SK-N-SH treated with all-trans-retinoic acid at 6 μM for 48 hours (cell line): ENCODE measurements around the gene CCDC6.

ENCODE experiments used
- ARNTL ChIP-seq: fragments of 450-650 bp; formaldehyde crosslinking; IDR thresholded peaks from 2 replicates; pipeline ENCODE4 v1.5.0; 2020; ENCODE audit warnings: low read depth, mild to moderate bottlenecking, moderate library complexity, borderline replicate concordance
- ESRRG ChIP-seq: fragments of 250-450 bp; sonication (Bioruptor Pico); IDR thresholded peaks from 2 replicates; pipeline ENCODE4 v1.6.1; 2021; ENCODE audit warnings: mild to moderate bottlenecking
- GLIS3 ChIP-seq: fragments of 250-450 bp; sonication (Bioruptor Pico); IDR thresholded peaks from 2 replicates; pipeline ENCODE4 v1.5.0; 2020; ENCODE audit warnings: mild to moderate bottlenecking, moderate library complexity
- ISL1 ChIP-seq: fragments of 250-450 bp; sonication (Bioruptor Pico); IDR thresholded peaks from 2 replicates; pipeline ENCODE4 v2.1.2; 2022; ENCODE audit warnings: mild to moderate bottlenecking, moderate library complexity
- PPARA ChIP-seq: fragments of 250-450 bp; sonication (Bioruptor Pico); IDR thresholded peaks from 2 replicates; pipeline ENCODE4 v1.5.0; 2020; ENCODE audit warnings: mild to moderate bottlenecking, borderline replicate concordance
- RARB ChIP-seq: fragments of 250-450 bp; sonication (Bioruptor Pico); IDR thresholded peaks from 2 replicates; pipeline ENCODE4 v1.8.0; 2021; ENCODE audit warnings: mild to moderate bottlenecking, moderate library complexity
- SNAI2 ChIP-seq: fragments of 250-450 bp; sonication (Bioruptor Pico); IDR thresholded peaks from 2 replicates; pipeline ENCODE4 v1.5.0; 2020; ENCODE audit warnings: mild to moderate bottlenecking, moderate library complexity
- ZC3H10 ChIP-seq: fragments of 250-450 bp; sonication (Bioruptor Pico); IDR thresholded peaks from 2 replicates; pipeline ENCODE4 v1.5.1; 2021; ENCODE audit warnings: mild to moderate bottlenecking, moderate library complexity
- ZNF565 ChIP-seq: fragments of 450-650 bp; formaldehyde crosslinking; conservative IDR thresholded peaks from 2 replicates; pipeline ENCODE4 v1.5.0; 2020; ENCODE audit warnings: low read depth, mild to moderate bottlenecking, moderate library complexity
- ZNF70 ChIP-seq: fragments of 450-650 bp; formaldehyde crosslinking; IDR thresholded peaks from 2 replicates; pipeline ENCODE4 v1.5.0; 2020; ENCODE audit warnings: mild to moderate bottlenecking, moderate library complexity

DNA sequence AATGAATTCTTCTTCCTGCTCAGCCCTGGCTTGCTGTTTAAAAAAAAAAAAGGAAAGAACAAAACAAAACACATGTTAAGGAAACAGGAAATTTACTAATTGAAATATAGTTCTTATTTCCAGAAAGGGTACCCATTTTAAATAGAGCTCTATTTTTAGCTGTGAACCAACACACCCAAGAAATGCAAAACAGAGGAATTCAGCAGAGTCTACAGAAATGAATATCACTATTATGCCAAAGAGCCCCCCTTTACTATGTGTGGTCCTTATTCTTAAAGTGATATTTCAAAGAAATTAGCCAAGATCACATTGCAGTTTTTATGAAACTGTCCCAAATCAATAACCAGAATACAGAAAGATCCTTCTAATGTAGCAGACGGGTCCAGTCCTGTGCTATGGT is 53.7 kb downstream of the CCDC6 start:
- TF ChIP-seq ZNF565 (CRISPR knock-in tag) (no peak), ESRRG (CRISPR knock-in tag) (no peak), ISL1 (CRISPR knock-in tag) (no peak), PPARA (no peak), ZNF70 (no peak), SNAI2 (CRISPR knock-in tag) (no peak), ZC3H10 (CRISPR knock-in tag) (no peak), GLIS3 (no peak), RARB (CRISPR knock-in tag) (no peak), ARNTL (no peak)
